ENCODE results near the gene UGGT2.
"Not testable (repeated sequence)": the region's sequence is repeated elsewhere in the genome, so short reads cannot be mapped to it uniquely, and the experiment has no call there.

UGGT2 gene

DNA sequence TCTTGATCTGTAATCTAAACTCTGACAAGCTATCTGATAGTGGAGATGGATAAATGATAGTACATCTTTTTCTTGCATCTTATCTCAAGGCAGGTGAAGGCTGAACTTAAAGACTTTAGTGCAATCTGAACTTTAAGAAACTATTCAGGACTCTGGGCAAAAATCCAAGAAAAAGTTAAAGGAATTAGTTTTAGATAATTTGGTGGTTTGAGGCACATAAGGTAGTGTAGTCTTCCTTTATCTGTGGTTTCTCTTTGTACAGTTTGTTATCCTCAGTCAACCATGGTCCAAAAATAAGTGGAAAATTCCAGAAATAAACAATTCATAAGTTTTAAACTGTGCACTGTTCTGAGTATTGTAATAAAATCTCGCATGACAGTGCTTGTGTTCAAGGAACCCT is 172.9 kb downstream of the UGGT2 start:
- DNase-seq = no peak

DNA sequence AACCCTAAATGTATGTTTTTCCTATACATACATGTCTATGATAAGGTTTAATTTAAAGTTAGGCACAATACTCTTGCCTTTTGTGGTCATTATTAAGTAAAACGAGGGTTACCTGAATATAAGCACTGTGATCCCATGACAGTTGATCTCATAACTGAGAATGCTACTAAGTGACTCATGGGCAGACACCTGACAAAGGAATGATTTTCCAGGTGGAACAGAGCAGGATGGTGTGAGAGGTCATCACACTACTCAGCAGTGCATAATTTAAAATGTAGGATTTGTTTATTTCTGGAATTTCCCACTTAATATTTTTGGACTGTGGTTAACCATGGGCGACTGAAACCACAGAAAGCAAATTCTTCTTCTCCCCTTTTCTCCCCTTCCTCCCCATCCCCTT is 178.9 kb downstream of the UGGT2 start:
- DNase-seq = no peak

GRCh38 chr13:95870421-95870820 is 182.8 kb downstream of the UGGT2 start:
- DNase-seq = no peak

GRCh38 chr13:95865080-95865615 is 188.1 kb downstream of the UGGT2 start:
- no peak for DNase-seq

DNA sequence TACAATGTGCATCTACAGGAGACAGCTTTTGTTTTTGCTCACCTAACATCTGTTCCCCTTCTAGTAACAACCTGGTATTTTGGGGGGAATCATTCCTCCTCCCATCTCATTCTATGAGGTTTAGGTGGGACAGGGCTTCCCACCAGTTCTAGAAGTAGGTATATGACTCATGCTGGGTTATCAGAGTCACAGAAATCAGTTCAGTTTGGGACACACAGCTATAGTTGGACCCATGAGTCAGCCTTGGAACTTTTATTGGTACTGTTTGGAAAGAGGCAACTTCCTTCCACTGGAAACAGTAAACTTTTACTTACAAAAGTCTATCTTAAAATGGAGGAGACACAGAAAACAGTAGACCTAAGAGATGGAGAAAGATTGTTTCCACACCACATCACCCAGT is 190.8 kb downstream of the UGGT2 start:
- DNase-seq = no peak

- no peak for DNase-seq
Observed at GRCh38 chr13:95861296-95861695, 191.9 kb downstream of the UGGT2 start.

GRCh38 chr13:95858286-95859075 is 194.7 kb downstream of the UGGT2 start:
- no peak for DNase-seq

- DNase-seq = not testable (repeated sequence)
Observed at GRCh38 chr13:95845656-95846055, 207.5 kb downstream of the UGGT2 start.

- DNase-seq = no peak
Observed at GRCh38 chr13:95842898-95843297, 210.3 kb downstream of the UGGT2 start.

DNA sequence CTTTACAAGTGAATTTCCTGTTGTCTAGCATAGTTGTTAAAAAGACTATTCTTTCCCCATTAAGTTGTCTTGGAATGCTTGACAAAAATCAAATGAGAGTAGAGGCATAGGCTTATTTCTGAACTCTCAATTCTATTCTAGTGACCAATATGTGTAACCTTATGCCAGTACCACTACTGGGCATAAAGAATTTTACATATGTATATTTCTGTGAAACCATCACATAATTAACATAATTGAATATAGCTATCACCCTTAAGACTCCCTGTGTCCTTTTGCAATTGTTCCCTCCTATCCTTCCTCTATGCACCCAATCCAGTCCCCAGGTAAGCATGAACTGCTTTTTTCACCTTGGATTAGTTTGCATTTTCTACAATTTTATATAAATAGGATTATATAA is 211.3 kb downstream of the UGGT2 start:
- no peak for DNase-seq

- peak; percentile 31 for DNase-seq
Observed at GRCh38 chr13:95834134-95834765, 219.0 kb downstream of the UGGT2 start.

GRCh38 chr13:95833719-95834118 is 219.5 kb downstream of the UGGT2 start:
- no peak for DNase-seq

DNA sequence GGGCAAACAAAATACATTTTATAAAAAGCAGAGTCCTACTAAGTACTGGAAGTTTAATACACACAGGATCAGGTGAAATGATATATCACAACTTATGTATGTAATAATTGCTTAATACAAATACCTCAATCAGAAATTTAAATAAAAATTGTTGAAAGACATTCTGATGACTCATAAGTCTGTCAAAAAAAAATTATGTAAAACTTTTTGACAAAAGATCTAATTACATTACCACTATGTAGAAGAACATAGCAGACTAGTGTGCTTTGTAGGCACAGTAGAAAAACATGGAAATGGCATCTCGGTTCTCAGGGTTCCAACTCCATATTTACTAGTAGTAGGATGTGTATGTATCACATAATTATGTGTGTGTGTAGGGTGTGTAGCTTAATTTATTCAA is 220.1 kb downstream of the UGGT2 start:
- no peak for DNase-seq

GRCh38 chr13:95822303-95822702 is 230.9 kb downstream of the UGGT2 start:
- no peak for DNase-seq

DNA sequence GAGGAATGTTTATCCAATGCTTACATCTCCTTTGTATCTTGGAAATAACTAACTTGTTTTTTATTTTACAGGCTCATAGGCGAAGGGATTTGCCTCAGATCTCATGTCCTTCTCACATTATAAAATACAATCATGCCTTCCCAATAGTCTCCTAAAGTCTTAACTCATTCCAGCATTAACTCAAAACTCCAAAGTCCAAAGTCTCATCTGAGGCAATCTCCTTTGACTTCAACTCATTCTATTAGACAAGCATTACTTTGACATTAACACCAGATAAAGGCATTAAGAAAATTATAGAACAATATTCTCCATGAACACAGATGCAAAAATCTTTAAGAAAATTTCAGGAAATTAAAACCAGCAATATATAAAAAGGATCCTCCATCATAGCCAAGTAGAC is 238.7 kb downstream of the UGGT2 start:
- no peak for DNase-seq

GRCh38 chr13:95813139-95813538 is 240.1 kb downstream of the UGGT2 start:
- DNase-seq = no peak

GRCh38 chr13:95809429-95809828 is 243.8 kb downstream of the UGGT2 start:
- DNase-seq = no peak

DNA sequence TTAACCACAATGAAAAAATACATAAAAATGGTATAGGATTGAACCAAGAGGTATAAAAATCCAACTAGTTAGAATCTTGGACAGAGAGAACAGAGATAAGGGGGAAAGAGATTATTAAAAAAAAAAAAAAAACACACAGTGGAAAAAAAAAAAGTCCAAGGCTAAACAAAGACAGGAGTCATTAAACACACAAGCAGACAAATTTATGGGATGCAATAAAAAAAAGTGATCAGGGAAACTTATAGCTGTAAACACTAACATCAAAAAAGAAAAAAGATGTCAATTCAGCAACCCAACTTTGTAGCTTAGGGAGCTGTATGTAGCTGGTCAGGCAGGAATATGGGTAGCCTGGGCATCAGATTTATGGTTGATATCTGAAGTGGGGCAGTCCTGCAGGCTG is 247.3 kb downstream of the UGGT2 start:
- no peak for DNase-seq

DNA sequence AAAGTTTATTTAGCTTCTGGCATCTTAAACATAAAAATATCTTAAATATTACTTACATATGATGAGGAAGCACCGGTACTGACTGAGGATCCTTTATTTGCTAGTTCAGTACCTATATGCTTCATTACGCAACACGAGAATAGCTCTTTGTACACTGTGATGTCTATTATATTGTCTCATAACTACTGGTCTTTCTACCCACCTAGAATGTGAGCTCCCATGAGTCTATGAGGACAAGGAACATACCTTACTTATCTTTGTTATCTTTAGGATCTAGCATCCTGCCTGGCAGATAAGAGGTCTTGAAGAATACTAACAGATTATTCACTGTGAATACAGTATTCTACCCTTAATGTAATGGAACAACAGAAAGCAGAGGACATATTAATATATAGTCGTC is 251.4 kb downstream of the UGGT2 start:
- no peak for DNase-seq

GRCh38 chr13:95800436-95800835 is 252.8 kb downstream of the UGGT2 start:
- DNase-seq = no peak

DNA sequence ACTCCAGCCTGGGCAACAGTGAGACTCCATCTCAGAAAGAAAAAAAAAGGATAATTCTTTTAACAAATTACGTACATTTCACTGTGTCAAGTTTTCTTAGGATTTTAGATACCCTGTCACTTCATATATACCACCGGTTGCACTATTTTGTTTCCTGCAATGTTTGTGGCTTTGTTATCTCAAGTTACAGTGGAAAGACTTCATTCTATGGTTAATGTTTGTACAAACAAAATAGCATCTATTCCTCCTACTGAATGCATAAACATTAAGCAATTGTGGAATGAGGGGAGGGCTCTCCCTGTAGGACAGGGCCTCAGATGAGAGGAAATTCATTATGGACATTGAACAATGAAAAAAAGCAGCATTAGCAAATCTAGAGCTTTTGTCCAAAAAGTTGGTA is 256.2 kb downstream of the UGGT2 start:
- no peak for DNase-seq

- no peak for DNase-seq
Observed at GRCh38 chr13:95793781-95794180, 259.4 kb downstream of the UGGT2 start.

DNA sequence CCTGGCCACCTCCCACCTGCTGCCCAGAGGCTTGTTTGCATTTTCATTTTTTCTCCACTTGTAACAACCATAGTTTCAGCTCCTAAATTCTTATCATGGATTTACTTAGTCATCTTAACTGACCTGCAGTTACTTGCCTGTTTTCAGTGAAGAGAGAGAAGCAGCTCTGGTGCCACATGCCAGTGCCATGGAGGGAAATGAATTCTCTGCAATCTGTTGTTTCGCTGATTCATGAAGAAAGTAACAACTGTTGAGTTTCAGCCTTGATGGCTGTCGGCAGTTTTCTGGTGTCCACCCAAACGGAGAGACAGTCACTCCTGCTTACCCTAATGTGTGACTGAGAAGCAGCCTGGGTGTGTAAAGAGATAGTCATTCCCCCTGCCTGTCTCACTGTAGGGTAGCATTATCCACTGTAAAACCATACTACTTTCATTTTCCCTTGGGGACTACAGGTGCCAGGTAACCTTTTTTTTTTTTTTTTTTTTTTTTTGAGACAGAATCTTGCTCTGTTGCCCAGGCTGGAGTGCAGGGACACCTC is 260.1 kb downstream of the UGGT2 start:
- DNase-seq = no peak

GRCh38 chr13:95791084-95791722 is 262.0 kb downstream of the UGGT2 start:
- DNase-seq = no peak
